GM12801 (cell line): ENCODE results near the gene KDM2A.

Experiments used
- TF ChIP-seq, protein P1 (sequence below): IDR thresholded peaks from one replicate; pipeline ENCODE4 v1.5.1; 2011; ENCODE audit warnings: control low read depth; ENCODE audit not compliant: insufficient read length; ENCODE audit errors: extremely low read depth

Gene KDM2A

DNA sequence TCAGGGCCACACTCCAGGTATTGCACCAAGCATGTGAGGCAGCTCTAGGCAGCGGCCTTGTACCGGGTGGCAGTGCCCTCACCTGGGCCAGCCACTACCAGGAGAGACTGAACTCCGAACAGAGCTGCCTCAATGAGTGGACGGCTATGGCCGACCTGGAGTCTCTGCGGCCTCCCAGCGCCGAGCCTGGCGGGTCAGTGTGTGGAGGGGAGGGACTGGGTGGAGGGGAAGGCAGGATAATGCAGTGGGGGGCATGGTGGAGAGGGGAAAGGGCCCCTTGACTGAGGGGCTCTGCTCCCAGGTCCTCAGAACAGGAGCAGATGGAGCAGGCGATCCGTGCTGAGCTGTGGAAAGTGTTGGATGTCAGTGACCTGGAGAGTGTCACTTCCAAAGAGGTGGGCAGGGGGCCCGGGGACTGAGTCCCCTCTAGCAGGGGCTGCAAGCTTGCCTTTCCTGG, 188.5 kb downstream of the KDM2A start:
- TF ChIP-seq, protein P1, sequence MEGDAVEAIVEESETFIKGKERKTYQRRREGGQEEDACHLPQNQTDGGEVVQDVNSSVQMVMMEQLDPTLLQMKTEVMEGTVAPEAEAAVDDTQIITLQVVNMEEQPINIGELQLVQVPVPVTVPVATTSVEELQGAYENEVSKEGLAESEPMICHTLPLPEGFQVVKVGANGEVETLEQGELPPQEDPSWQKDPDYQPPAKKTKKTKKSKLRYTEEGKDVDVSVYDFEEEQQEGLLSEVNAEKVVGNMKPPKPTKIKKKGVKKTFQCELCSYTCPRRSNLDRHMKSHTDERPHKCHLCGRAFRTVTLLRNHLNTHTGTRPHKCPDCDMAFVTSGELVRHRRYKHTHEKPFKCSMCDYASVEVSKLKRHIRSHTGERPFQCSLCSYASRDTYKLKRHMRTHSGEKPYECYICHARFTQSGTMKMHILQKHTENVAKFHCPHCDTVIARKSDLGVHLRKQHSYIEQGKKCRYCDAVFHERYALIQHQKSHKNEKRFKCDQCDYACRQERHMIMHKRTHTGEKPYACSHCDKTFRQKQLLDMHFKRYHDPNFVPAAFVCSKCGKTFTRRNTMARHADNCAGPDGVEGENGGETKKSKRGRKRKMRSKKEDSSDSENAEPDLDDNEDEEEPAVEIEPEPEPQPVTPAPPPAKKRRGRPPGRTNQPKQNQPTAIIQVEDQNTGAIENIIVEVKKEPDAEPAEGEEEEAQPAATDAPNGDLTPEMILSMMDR = no peak
